Measurements from ENCODE around the gene SULT2B1. TPM values are rescaled to one million over a fixed set of nuclear protein-coding genes. Genes with fewer than 3 reads are reported as not detected.
A peak's percentile ranks its signal among the peaks of the same experiment; 100 is the strongest.

Gene SULT2B1
- total RNA-seq, 1 experiment from 2014 or later = 6.2 TPM

DNA sequence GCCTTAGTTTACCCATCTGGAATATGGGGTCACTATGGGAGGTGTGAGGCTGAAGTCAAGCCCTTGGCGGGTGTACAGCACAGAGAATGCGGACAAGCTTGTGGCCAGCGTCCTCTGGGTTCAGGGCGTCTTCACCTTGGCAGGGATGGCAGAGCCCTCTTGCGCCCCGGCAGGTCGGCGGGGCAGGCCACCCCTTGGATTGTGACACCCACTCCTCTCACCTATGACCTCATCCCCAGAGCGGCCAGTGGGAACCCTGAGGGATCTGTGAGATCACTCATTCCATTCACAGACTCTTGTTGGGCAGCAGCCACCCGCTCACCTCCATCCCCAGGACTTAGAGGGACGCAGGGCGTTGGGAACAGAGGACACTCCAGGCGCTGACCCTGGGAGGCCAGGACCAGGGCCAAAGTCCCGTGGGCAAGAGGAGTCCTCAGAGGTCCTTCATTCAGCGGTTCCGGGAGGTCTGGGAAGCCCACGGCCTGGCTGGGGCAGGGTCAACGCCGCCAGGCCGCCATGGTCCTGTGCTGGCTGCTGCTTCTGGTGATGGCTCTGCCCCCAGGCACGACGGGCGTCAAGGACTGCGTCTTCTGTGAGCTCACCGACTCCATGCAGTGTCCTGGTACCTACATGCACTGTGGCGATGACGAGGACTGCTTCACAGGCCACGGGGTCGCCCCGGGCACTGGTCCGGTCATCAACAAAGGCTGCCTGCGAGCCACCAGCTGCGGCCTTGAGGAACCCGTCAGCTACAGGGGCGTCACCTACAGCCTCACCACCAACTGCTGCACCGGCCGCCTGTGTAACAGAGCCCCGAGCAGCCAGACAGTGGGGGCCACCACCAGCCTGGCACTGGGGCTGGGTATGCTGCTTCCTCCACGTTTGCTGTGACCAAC, 54.7 kb downstream of the SULT2B1 start, which contains the start of gene SPACA4:
Gene SPACA4 (plus strand): TSS at position 280 of the 896 bp plus-strand sequence. CDS start 237 bp downstream, at position 517.
- DNase-seq = no peak
- intact Hi-C loops (cut with micrococcal nuclease; ENCODE audit: unreplicated experiment) = no loop called here

DNA sequence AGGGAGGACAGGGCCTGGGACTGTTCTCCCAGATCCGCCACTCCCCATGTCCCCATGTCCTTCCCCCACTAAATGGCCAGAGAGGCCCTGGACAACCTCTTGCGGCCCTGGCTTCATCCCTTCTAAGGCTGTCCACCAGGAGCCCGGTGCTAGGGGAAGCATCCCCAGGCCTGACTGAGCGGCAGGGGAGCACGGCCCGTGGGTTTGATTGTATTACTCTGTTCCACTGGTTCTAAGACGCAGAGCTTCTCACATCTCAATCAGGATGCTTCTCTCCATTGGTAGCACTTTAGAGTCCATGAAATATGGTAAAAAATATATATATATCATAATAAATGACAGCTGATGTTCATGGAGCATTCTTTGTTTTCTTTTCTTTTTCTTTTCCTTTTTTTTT, 55.4 kb downstream of the SULT2B1 start:
- no peak for DNase-seq
- no peak overlapping the region for H2AFZ ChIP-seq
- H3K27ac ChIP-seq = no peak overlapping the region
- H3K27me3 ChIP-seq (ENCODE audit: insufficient read depth, low read depth) = no peaks in the 10 kb centered on the region
- ChIA-PET CTCF (no interaction called here), POLR2A (ENCODE audit: unreplicated experiment) (interaction anchor here (0.6 to 0.9 kb wide), 2 partner anchors 11 to 275 kb away, joined by 3 to 4 read pairs; partner anchors contain the start of gene RPL18)
- no peaks in the 10 kb centered on the region for H3K9me2 ChIP-seq (ENCODE audit: insufficient read depth)
- H3F3A ChIP-seq (ENCODE audit: insufficient read depth, low read depth) = peaks cover 21% of the 10 kb centered on the region; the same call in 1 of the 2 replicates
- intact Hi-C loops (cut with micrococcal nuclease; ENCODE audit: unreplicated experiment) = no loop called here
- no peak overlapping the region for H3K4me3 ChIP-seq
- no peaks in the 10 kb centered on the region for H3K79me2 ChIP-seq (ENCODE audit: low read depth)
- TF ChIP-seq CTCF (conservative IDR thresholded peaks at IDR 0.05) (no peak), EZH2 (IDR thresholded peaks at IDR 0.05; ENCODE audit: low read depth) (no peak)
- H4K20me1 ChIP-seq (ENCODE audit: insufficient read depth) = no peaks in the 10 kb centered on the region
- no peaks in the 10 kb centered on the region for H3K9me3 ChIP-seq (ENCODE audit: insufficient read depth, low read depth)
- no peak overlapping the region for H3K4me2 ChIP-seq
- no peaks in the 10 kb centered on the region for H3K36me3 ChIP-seq (ENCODE audit: low read depth)
- 0 out of 2 replicates have a peak, but pooled peaks cover under 1% of the 10 kb centered on the region for H3K4me1 ChIP-seq (replicated peaks; ENCODE audit: insufficient read depth)
- no TSS peak for BruUV-seq (replicated peaks)

More for the DNA sequence above, 54.7 kb downstream of the SULT2B1 start, which contains the start of gene SPACA4:
- ChIA-PET POLR2A (ENCODE audit: unreplicated experiment) (interaction anchor here (0.6 kb wide), 1 partner anchor 205 kb away, joined by 3 read pairs; no protein-coding TSS in a partner anchor), CTCF (no interaction called here)
- H3K4me2 ChIP-seq = no peak within 1 kb of the TSS
- no peaks in the 10 kb centered on the region for H3K27me3 ChIP-seq (ENCODE audit: insufficient read depth, low read depth)
- H3K9me2 ChIP-seq (ENCODE audit: insufficient read depth) = no peaks in the 10 kb centered on the region
- BruUV-seq (replicated peaks) = no TSS peak
- H3K36me3 ChIP-seq (ENCODE audit: low read depth) = no peaks in the 10 kb centered on the region
- no peak within 1 kb of the TSS for H2AFZ ChIP-seq
- 0 out of 2 replicates have a peak, but pooled peaks cover 5% of the 10 kb centered on the region for H3K4me1 ChIP-seq (replicated peaks; ENCODE audit: insufficient read depth)
- no peaks in the 10 kb centered on the region for H3K9me3 ChIP-seq (ENCODE audit: insufficient read depth, low read depth)
- TF ChIP-seq EZH2 (IDR thresholded peaks at IDR 0.05; ENCODE audit: low read depth) (no peak), CTCF (conservative IDR thresholded peaks at IDR 0.05) (no peak)
- no peaks in the 10 kb centered on the region for H4K20me1 ChIP-seq (ENCODE audit: insufficient read depth)
- no peak within 1 kb of the TSS for H3K4me3 ChIP-seq
- H3K79me2 ChIP-seq (ENCODE audit: low read depth) = no peaks in the 10 kb centered on the region
- H3K27ac ChIP-seq = no peak within 1 kb of the TSS
- H3F3A ChIP-seq (ENCODE audit: insufficient read depth, low read depth) = peaks cover 20% of the 10 kb centered on the region; the same call in 1 of the 2 replicates

- peak overlapping the region; percentile 62; the same call in 1 of the 2 replicates for H2AFZ ChIP-seq
- intact Hi-C loops (cut with micrococcal nuclease; ENCODE audit: unreplicated experiment) = no loop called here
- CTCF ChIA-PET = interaction anchor here (0.6 to 1.2 kb wide), 3 partner anchors 8 to 25 kb away, joined by 3 to 9 read pairs (median 3); no protein-coding TSS in a partner anchor
- peak; percentile 73 for TF ChIP-seq CTCF (conservative IDR thresholded peaks at IDR 0.05)
- no peak for TF ChIP-seq EZH2 (IDR thresholded peaks at IDR 0.05; ENCODE audit: low read depth)
- peaks cover 27% of the 10 kb centered on the region for H3F3A ChIP-seq (ENCODE audit: insufficient read depth, low read depth)
- H3K79me2 ChIP-seq (ENCODE audit: low read depth) = no peaks in the 10 kb centered on the region
- H3K4me1 ChIP-seq (replicated peaks; ENCODE audit: insufficient read depth) = peaks cover 4% of the 10 kb centered on the region
- H4K20me1 ChIP-seq (ENCODE audit: insufficient read depth) = no peaks in the 10 kb centered on the region
- H3K36me3 ChIP-seq (ENCODE audit: low read depth) = no peaks in the 10 kb centered on the region
- peak; percentile 39 to 64 for DNase-seq
- no peaks in the 10 kb centered on the region for H3K9me3 ChIP-seq (ENCODE audit: insufficient read depth, low read depth)
- BruUV-seq (replicated peaks) = no TSS peak
- H3K4me3 ChIP-seq = peak overlapping the region; percentile 32; the same call in 1 of the 2 replicates
- H3K27ac ChIP-seq = no peak overlapping the region
- peak overlapping the region; percentile 71 for H3K4me2 ChIP-seq
- no peaks in the 10 kb centered on the region for H3K9me2 ChIP-seq (ENCODE audit: insufficient read depth)
- H3K27me3 ChIP-seq (ENCODE audit: insufficient read depth, low read depth) = no peaks in the 10 kb centered on the region
- POLR2A ChIA-PET (ENCODE audit: unreplicated experiment) = interaction anchor here (0.6 kb wide), 1 partner anchor 121 kb away, joined by 4 read pairs; no protein-coding TSS in a partner anchor
Observed at GRCh38 chr19:48608798-48609263, 56.9 kb downstream of the SULT2B1 start.
